OCI-LY1 (cell line): ENCODE data around the gene TMEM151B.

Source experiments
- CTCF ChIP-seq: fragments of 200-600 bp; sonication (generic), shearing (Covaris generic); IDR thresholded peaks from 2 replicates; pipeline ENCODE4 v1.5.1; 2017; ENCODE audit warnings: mild to moderate bottlenecking, antibody characterized with exemption, low read length, moderate library complexity, mixed read lengths
- EZH2 ChIP-seq: fragments of 200-600 bp; sonication (generic), shearing (Covaris generic); IDR thresholded peaks from 2 replicates; pipeline ENCODE4 v1.8.0; 2017; ENCODE audit warnings: borderline replicate concordance, mixed run types, mild to moderate bottlenecking, antibody characterized with exemption, low read length, moderate library complexity, mixed read lengths

DNA sequence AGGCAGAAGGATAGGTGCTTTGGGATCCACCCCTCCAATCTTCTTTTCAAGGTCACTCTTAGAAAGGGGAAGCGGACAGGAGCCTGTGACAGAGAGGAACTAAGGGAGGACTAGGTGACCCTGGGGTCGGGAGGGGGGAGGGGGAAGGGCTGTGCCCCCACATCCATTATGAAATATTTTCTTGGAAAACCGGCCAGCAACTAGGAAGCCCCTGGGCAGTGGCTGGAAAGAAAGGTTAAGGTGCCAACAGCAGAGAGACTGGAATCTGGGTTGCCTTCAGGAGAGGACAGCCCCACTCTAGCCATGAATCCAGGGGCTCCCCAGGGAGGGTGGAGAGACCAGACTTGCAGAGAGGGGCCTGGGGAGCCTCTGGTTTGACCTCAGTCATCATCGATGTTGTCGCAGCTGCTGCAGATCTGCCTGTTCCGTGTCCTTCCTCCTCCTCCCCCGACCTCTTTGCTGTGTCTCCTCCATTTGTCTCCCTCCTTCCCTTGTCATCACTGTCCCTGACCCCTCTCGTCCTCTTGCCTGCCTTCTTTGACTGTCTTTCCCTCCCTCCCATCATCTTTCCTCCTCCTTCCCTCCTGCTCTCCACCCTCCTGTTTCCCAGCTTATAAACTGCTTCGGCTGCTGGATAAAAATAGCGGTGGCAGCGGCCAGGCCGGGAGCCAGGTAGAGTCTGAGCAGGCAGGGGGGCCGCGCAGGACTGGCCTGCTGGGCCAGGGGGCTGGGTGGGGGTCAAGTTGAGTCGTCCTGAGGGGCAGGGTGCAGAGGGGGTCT is 43.7 kb upstream of the TMEM151B start:
- no peak for TF ChIP-seq CTCF
- no peak for TF ChIP-seq EZH2
